Left forelimb (tissue), 1 donor: ENCODE measurements around the gene MEGF8.

Experiments
- DNase-seq: peaks from one replicate; pipeline ENCODE4 v3.0.0-alpha.2; 2018; ENCODE audit warnings: low spot score

The MEGF8 gene, protein sequence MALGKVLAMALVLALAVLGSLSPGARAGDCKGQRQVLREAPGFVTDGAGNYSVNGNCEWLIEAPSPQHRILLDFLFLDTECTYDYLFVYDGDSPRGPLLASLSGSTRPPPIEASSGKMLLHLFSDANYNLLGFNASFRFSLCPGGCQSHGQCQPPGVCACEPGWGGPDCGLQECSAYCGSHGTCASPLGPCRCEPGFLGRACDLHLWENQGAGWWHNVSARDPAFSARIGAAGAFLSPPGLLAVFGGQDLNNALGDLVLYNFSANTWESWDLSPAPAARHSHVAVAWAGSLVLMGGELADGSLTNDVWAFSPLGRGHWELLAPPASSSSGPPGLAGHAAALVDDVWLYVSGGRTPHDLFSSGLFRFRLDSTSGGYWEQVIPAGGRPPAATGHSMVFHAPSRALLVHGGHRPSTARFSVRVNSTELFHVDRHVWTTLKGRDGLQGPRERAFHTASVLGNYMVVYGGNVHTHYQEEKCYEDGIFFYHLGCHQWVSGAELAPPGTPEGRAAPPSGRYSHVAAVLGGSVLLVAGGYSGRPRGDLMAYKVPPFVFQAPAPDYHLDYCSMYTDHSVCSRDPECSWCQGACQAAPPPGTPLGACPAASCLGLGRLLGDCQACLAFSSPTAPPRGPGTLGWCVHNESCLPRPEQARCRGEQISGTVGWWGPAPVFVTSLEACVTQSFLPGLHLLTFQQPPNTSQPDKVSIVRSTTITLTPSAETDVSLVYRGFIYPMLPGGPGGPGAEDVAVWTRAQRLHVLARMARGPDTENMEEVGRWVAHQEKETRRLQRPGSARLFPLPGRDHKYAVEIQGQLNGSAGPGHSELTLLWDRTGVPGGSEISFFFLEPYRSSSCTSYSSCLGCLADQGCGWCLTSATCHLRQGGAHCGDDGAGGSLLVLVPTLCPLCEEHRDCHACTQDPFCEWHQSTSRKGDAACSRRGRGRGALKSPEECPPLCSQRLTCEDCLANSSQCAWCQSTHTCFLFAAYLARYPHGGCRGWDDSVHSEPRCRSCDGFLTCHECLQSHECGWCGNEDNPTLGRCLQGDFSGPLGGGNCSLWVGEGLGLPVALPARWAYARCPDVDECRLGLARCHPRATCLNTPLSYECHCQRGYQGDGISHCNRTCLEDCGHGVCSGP (N-terminal part only)

DNA sequence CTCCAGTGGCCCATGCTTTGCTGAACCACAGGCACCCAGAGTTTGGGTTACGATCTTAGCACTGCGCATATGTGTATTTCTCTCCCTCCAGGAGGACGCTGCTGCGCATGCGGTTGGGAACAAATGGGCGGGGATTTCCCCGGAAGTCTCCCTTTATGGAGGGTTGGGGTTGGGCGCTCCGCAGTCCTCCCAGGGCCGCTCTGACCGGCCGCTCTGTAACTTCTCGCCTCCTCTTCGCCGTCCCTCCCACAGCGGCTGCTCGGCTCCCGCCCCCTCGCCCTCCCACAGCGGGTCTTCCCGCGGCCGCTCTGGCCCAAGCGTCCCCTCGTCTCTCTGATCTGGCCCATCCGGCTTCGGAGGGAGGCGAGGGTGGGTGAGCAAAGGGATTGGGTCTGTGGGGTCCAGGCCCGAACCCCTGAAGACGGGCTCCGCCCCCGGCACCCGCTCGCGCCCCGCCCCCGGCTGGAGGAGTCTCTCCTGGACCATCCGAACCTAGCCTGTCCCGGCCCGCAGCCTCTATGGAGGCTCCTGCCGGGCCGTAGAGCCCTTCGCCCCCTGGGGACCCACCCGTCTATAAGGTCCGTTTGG lies at the start of gene MEGF8:
Gene MEGF8 (plus strand): TSS at position 328 of the 588 bp plus-strand sequence. CDS start 609 bp downstream, outside the sequence.
- DNase-seq, result peak; percentile 97

DNA sequence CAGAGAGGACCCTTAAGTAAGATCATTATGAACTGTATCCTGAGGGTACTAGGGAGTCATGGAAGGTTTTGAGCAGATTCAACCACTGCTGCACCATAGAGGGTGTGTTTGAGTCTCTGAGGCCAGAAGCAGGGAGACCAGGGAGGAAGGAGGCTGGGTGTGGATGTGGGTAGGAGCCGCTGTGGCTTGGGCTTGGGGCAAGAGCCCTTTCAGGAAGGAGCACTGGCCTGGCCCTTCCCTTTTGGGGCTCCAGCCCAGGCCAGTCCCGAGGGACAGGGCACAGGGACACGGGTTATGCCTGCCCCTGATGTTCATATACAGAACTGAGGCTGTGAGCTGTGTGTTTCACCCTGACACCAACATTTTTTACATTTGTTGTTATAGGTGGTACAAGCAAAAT lies 49.2 kb upstream of the MEGF8 start:
- no peak for DNase-seq

DNA sequence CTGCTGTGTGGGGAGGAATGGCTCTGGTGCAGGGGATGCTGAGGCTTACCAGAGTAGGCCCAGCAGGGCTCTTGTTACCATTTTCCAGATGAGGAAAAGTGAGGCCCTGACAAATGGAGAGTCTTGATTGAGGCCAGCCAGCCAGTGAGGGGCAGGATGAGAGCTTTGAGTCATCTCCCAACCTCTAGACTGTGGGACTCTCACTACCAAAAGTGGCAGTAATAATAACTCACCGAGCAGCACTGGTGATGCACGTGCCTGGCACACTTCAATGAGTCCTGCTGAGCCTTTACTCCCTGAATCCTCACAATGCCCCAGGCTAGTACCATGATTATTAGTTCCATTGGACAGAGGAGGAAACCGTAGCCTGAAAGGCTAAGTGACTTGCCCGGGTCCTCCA lies 48.6 kb upstream of the MEGF8 start:
- DNase-seq, result no peak

DNA sequence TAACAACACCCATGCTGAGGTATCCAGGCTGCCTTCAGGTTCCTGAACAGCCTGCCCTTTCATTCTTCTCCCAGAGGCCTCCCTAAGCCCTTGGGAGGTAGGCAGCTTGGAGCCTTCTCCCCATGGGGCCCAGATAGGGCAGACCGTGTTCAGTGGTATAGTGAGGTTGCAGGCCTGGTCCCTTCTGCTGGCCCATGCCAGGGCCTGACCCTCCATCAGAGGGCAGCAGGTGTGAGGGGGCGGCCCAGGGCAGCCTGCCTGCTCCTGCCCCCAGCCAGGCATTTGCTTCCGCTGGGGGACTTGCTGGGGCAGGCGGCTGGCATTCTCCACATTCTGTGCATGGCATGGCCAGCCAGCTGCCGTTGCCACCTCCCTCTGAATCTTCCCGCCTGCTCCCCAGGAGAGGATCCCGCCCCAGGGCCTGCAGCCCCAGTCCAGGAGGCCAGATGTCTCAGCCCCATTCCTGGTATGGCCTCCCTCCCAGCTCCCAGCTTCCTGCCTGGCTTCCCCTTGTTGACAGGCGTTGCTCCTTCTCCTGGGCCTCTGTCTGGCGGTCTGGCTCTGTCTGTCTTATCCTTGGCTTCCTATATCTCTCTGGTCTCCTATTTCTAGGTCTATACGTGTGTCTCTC lies 47.5 kb upstream of the MEGF8 start:
- DNase-seq, result peak; percentile 78

DNA sequence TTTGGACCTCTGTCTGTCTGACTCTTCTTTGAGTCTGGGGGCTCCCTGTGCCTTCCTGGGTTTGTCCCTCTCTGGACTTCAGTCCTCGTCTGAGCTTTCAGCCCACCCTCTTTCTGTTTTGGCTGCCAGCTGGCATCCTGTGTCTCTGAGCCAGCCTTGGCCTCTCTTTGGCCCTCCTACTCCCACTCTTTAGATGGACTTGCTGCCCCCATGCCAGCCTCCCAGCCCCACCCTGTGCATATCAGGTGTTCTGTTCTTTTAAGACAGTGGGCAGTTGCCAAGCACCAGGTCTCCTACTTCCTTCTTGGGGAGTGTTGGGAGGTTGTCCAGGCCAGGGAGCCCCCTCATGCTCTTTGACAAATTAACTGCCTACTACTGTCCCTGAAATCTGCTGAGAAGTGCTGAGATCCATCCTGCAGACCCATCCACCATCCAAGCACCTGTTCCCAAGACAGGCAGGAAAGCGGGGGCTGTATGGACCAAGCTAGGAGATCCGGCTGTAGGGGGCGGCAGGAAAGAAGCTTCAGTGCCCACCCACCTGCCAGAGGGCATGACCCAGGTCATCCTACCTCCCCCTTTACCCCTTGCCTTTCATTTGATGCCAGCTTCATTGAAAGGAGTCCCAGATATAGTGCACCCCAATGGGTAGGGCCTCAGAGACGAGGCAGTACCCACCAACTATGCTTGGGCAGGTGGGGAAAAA lies 46.8 kb upstream of the MEGF8 start:
- DNase-seq, result peak; percentile 64

DNA sequence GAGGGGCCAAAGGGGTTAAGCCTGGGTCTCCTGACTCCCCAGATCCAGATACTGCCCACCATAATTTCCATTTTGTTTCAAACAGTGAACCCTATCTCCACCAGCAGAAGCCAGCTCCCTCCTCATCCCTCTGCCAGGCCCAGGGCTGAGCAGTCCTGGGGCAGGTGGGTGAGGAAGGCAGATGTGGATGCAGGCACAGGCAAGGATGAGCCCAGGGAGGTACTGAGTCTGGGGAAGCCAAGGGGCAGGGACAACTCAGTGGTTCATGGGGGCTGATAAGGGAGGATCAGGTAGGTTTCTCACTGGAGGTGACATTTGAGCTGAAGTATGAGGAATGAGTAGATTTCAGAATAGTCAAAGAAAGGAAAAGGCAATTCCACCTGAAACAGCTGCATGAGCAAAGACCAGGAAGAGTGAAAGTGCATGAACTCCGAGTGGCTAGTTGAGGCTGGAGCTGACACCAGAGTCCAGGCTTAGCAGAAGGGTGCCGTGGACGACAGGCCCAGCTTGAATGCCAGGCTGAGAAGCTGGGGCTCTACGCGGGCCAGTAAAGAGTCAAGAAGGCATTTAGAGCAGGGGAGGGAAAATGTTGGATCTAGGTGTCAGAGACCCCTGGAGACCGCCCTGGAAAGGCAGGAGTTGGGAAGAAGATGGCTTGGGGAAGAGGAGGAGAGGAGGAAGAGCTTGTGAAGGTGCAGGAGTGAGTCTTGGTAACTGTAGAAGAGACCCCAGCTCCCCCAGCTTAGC lies 46.1 kb upstream of the MEGF8 start:
- DNase-seq, result no peak

DNA sequence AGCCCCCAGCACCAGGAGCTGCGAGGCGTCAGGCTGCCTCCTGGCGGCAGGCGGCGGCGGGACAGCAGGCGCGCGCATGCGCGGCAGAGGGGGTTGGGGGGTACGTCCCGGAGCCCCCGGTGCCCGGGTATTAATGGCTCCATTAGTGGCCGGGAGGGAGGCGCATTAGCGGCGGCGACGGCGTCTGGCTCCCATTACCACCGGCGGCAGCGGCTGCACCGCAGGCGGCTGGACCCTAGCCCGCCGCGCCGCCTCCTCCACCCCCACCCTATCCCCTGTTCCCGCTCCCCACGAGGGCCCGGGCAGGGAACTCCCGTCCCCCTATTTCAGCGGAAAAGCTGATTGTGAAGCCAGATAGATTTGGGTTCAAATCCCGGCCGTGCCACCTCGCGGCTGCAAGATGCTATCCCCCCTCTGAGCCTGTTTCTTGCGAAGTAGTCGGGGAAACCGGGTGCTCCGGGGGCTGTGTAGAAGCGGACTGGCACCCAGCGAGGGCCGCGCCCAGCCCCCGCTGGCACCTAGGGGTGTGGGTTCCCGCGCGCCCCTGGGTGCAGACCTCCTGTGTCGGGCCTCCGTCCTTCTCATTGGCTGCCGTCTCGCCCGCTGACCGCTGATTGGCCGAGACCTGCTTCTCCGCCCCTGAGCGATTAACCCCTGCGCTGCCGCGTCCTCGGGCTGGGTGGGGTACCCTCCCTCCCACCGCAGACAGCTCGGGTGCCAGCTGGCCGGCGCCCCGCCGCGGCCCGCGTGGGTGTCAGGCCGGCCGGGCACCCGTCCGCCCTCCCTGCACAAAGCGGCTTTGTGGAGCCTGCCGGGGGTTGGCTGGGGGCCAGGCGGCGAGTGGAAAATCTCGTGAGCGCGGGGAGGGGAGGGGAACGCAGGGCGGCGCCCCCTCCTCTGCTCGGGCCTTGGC lies 45.3 kb upstream of the MEGF8 start:
- peak; percentile 96 for DNase-seq

- DNase-seq, result no peak
These were observed 44.7 kb upstream of the MEGF8 start for GRCh38 chr19:42280815-42281145.

DNA sequence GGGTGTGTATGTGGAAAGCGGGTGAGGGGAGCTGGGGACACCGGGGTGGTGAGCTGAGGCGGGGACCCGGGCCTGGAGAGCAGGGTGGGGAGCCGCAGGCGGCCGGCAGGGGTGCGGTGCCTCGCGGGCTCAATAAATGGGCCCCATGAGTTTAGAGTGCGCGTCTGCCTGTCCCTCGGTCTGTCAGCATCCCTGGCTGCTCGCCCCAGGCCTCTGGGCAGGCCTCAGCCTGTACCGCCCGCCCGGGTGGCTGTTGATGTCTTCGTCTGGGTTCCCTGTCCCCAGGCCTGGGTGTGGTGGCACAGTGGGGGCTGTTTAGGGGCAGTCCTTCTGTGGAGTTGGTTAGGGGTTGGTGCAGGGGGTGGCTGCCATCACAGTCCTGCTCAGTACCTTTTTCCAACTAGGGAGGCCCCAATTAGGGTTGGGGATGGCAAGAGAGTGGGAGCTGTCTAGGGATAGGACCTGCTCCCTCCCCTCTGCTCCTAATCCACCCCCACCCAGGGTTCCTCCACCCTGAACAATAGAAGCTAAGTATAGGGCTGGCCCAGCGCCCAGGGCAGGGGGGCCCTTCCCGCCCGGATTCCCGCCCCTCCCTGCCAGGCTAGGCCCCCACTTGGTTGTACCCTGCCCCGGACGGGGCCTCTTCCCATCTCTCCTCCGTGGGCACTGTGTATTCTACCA lies 44.1 kb upstream of the MEGF8 start:
- peak; percentile 84 for DNase-seq

GRCh38 chr19:42281827-42282762 lies 43.3 kb upstream of the MEGF8 start:
- peak; percentile 69 for DNase-seq

DNA sequence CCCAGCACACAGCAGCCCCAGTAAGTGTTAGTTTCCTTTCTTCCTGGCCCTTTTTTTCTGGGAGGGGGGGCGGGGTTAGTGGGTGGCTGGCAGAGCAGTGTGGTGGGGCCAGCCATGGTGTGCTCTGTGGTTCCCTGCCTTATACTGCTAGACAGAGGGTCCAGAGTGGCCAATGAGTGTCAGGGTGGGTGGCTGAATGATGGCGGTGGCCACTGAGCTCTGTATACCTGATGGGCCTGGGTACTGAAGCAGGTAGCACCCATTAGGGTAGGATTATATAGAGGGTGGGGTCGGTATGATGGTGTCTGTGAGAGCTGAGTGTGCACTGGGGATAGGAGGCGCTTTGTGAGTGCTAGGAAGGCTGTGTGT lies 42.6 kb upstream of the MEGF8 start:
- peak; percentile 68 for DNase-seq

- DNase-seq, result peak; percentile 98
These were observed 42.0 kb upstream of the MEGF8 start for GRCh38 chr19:42283188-42284065.

GRCh38 chr19:42284066-42284501 lies 41.4 kb upstream of the MEGF8 start:
- DNase-seq, result peak; percentile 92

- DNase-seq, result peak; percentile 71
These were observed 40.7 kb upstream of the MEGF8 start for GRCh38 chr19:42284591-42285341.

DNA sequence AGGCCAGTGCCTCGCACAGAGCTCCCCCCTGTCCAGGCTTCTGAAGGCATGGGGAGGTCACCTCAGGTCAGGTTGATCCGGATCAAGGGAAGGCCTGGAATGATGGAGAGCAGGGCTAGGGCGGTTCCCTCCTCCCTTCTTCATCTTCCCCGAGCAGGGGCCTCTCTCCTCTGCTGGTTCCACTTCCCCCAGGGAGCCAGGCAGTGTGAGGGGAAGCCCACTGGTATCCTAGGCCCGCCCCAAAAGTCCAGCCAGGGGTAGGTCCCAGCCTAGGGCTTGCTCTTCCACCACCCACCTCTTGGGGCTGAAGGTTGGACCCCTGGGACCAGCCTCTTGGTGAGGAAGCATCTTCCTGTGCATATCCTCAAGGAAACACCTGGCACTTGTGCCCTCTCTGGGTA lies 39.9 kb upstream of the MEGF8 start:
- DNase-seq, result peak; percentile 62

DNA sequence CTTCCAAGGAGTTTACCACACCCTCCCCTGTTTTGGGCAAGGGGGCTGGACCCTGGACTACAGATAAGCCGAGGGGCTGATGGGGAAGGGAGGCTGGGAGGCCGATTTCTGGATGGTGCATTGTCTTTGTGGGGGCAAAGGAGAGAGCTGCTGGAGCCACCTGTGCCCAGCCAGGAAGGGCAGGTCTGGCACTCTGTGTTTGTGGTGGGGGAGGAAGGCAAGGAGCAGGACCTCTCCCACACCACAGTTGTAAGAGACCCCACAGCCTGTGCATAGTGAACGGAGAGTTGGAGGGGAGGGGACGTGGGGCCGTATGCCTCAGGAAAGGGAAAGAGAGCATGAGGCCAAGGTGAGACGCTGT lies 39.5 kb upstream of the MEGF8 start:
- peak; percentile 62 for DNase-seq
